DOHH2 (cell line): ENCODE measurements around the gene SMARCA1.

Source experiments
- H3F3A ChIP-seq: fragments of 200-600 bp; sonication (generic), shearing (Covaris generic); 2 replicates; pipeline ENCODE4 v1.6.0; 2016; ENCODE audit warnings: antibody characterized with exemption, mild to moderate bottlenecking; ENCODE audit not compliant: control insufficient read depth, insufficient read depth
- H3K27ac ChIP-seq: fragments of 200-600 bp; sonication (generic); 2 replicates; pipeline ENCODE4 v1.5.1; 2014; ENCODE audit warnings: low read depth, mild to moderate bottlenecking, low read length, moderate library complexity
- H3K27me3 ChIP-seq: fragments of 200-600 bp; sonication (generic); 2 replicates; pipeline ENCODE4 v1.6.1; 2014; ENCODE audit warnings: mild to moderate bottlenecking, low read length, mixed read lengths; ENCODE audit not compliant: control insufficient read depth
- H3K36me3 ChIP-seq: fragments of 200-600 bp; sonication (generic); 2 replicates; pipeline ENCODE4 v1.6.1; 2014; ENCODE audit warnings: mild to moderate bottlenecking, low read length, moderate library complexity, mixed read lengths; ENCODE audit not compliant: control insufficient read depth
- H3K4me1 ChIP-seq: fragments of 200-600 bp; sonication (generic); 2 replicates; pipeline ENCODE4 v1.6.1; 2014; ENCODE audit warnings: mild to moderate bottlenecking, low read length, mixed read lengths; ENCODE audit not compliant: control insufficient read depth
- H3K4me2 ChIP-seq: fragments of 200-600 bp; sonication (generic); 2 replicates; pipeline ENCODE4 v1.6.0; 2014; ENCODE audit warnings: mild to moderate bottlenecking, low read length, moderate library complexity
- H3K4me3 ChIP-seq: fragments of 200-600 bp; sonication (generic); 2 replicates; pipeline ENCODE4 v1.5.1; 2014; ENCODE audit warnings: mild to moderate bottlenecking, low read length, mixed read lengths
- H3K79me2 ChIP-seq: fragments of 200-600 bp; sonication (generic); 2 replicates; pipeline ENCODE4 v1.6.1; 2014; ENCODE audit warnings: mild to moderate bottlenecking, low read length, mixed read lengths; ENCODE audit not compliant: control insufficient read depth
- H3K9me2 ChIP-seq: fragments of 200-600 bp; sonication (generic); replicated peaks from 2 replicates; pipeline ENCODE4 v1.6.1; 2014; ENCODE audit warnings: mild to moderate bottlenecking, low read length, mixed read lengths; ENCODE audit not compliant: control insufficient read depth
- H3K9me3 ChIP-seq: fragments of 200-600 bp; sonication (generic); 2 replicates; pipeline ENCODE4 v1.6.1; 2014; ENCODE audit warnings: antibody characterized with exemption, low read length, mixed read lengths; ENCODE audit not compliant: control insufficient read depth, insufficient read depth
- H4K20me1 ChIP-seq: fragments of 200-600 bp; sonication (generic); 2 replicates; pipeline ENCODE4 v1.6.0; 2014; ENCODE audit warnings: low read depth, mild to moderate bottlenecking, antibody characterized with exemption, low read length, moderate library complexity; ENCODE audit not compliant: control insufficient read depth, insufficient read depth
- EZH2phosphoT487 ChIP-seq: fragments of 200-600 bp; sonication (generic); IDR thresholded peaks from 2 replicates; pipeline ENCODE4 v1.6.1; 2017; ENCODE audit warnings: borderline replicate concordance, mild to moderate bottlenecking, antibody characterized with exemption, low read length, moderate library complexity, mixed read lengths
- TF ChIP-seq, protein P1 (sequence below): fragments of 200-600 bp; sonication (generic); IDR thresholded peaks from one replicate; pipeline ENCODE4 v1.5.1; 2014; ENCODE audit warnings: antibody characterized with exemption, mild to moderate bottlenecking, low read depth, low read length; ENCODE audit not compliant: poor library complexity, severe bottlenecking

SMARCA1 gene

DNA sequence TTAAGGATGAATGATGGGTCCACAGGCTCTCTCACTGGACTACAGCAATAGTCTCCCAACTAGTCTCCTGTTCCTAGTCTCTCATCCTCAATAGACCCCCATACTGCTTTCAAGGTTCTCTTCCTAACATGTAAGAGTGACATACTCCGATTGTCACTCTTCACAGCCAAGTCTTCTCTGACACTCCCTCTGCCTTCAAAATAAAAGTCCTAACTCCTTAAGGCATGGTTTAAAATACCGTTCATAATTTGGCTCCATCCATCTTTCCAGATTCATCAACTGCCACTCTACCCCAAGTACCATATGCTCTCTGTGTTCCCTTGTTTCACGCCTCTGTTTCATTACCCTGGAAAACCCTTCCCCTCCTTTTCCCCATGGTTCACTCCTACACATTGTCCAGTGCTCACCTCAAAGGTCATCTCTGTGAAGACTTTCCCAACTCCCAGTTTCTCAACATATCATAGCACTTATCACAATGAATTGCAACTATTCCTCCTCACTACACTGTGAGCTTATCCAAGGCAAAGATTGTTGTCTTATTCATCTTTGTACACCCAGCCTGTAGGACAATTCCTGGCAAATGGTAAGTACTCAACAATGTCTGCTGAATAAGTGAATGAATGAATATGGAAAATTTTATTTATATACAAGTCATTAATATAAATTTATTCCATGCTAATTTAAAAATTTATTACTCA lies 26.0 kb downstream of the SMARCA1 start:
- Histone ChIP-seq H3K4me2 (no peak overlapping the region), H3K36me3 (no peaks in the 10 kb centered on the region), H3K4me1 (no peaks in the 10 kb centered on the region), H3K27me3 (no peaks in the 10 kb centered on the region), H3K9me2 (no peaks in the 10 kb centered on the region), H3K9me3 (no peaks in the 10 kb centered on the region), H3F3A (no peaks in the 10 kb centered on the region), H3K79me2 (no peaks in the 10 kb centered on the region), H3K27ac (no peak overlapping the region), H3K4me3 (no peak overlapping the region), H4K20me1 (no peaks in the 10 kb centered on the region)
- no peak for TF ChIP-seq EZH2phosphoT487
- TF ChIP-seq, protein P1, sequence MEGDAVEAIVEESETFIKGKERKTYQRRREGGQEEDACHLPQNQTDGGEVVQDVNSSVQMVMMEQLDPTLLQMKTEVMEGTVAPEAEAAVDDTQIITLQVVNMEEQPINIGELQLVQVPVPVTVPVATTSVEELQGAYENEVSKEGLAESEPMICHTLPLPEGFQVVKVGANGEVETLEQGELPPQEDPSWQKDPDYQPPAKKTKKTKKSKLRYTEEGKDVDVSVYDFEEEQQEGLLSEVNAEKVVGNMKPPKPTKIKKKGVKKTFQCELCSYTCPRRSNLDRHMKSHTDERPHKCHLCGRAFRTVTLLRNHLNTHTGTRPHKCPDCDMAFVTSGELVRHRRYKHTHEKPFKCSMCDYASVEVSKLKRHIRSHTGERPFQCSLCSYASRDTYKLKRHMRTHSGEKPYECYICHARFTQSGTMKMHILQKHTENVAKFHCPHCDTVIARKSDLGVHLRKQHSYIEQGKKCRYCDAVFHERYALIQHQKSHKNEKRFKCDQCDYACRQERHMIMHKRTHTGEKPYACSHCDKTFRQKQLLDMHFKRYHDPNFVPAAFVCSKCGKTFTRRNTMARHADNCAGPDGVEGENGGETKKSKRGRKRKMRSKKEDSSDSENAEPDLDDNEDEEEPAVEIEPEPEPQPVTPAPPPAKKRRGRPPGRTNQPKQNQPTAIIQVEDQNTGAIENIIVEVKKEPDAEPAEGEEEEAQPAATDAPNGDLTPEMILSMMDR = no peak

DNA sequence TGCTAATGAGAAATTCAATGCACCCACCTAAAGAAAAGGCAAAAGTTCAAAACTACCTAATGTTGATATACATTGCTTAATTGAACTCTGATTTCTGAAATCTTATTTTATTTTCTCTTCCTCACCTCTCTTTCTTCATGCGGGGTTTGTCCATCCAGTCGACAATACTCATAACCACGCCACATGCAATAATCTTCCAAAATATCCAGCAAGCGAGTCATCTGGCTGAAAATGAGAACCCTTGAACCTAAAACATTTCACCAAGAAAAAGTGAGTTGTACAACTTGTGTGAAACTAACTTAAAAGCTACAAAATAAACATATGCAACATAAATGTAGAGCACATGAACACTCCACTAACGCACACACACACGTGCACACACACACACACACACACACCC lies 26.7 kb downstream of the SMARCA1 start:
- no peaks in the 10 kb centered on the region for H4K20me1 ChIP-seq
- no peaks in the 10 kb centered on the region for H3K4me1 ChIP-seq
- no peaks in the 10 kb centered on the region for H3K9me2 ChIP-seq
- H3K27ac ChIP-seq = no peak overlapping the region
- no peaks in the 10 kb centered on the region for H3K36me3 ChIP-seq
- H3K4me2 ChIP-seq = no peak overlapping the region
- TF ChIP-seq EZH2phosphoT487 = no peak
- TF ChIP-seq, protein P1 = no peak
- no peaks in the 10 kb centered on the region for H3K9me3 ChIP-seq
- H3K79me2 ChIP-seq = no peaks in the 10 kb centered on the region
- H3K27me3 ChIP-seq = no peaks in the 10 kb centered on the region
- no peak overlapping the region for H3K4me3 ChIP-seq
- H3F3A ChIP-seq = no peaks in the 10 kb centered on the region

DNA sequence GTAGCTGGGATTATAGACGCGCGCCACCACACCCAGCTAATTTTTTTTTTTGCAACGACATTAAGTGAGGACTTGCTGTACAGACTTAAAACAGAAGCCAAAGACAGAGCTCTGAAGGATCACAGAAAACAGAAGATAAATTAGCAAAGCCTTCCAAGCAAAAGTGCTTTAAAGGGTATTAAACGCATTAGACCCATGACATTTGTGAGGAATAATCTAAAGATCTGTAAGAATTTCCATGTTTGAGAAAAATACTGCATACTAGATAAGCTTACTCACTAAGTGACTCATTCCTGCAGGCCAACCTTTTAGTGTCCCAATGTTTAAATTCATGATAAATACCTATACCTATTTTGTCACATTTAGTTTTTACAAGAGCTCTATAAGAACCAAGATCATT lies 27.4 kb downstream of the SMARCA1 start:
- Histone ChIP-seq H3K4me3 (no peak overlapping the region), H3K9me2 (no peaks in the 10 kb centered on the region), H3K79me2 (no peaks in the 10 kb centered on the region), H3F3A (no peaks in the 10 kb centered on the region), H4K20me1 (no peaks in the 10 kb centered on the region), H3K4me2 (no peak overlapping the region), H3K36me3 (no peaks in the 10 kb centered on the region), H3K27ac (no peak overlapping the region), H3K9me3 (no peaks in the 10 kb centered on the region), H3K4me1 (no peaks in the 10 kb centered on the region), H3K27me3 (no peaks in the 10 kb centered on the region)
- TF ChIP-seq, protein P1 = no peak
- no peak for TF ChIP-seq EZH2phosphoT487
